ENCODE data around the gene PATL2. TPM values are rescaled to one million over a fixed set of nuclear protein-coding genes. Genes with fewer than 3 reads are reported as not detected.
"Not testable (repeated sequence)": the region's sequence is repeated elsewhere in the genome, so short reads cannot be mapped to it uniquely, and the experiment has no call there.

PATL2 gene
- not detected in 2 replicates for total RNA-seq (2014; rRNA removed; shearing (Covaris generic); ENCODE audit: low replicate concordance)

- peak within 1 kb of the TSS; percentile 95 for H3K4me3 ChIP-seq
- peak; percentile 93 for DNase-seq
- H3K27me3 ChIP-seq = no peaks in the 10 kb centered on the region
- H3K36me3 ChIP-seq = peaks cover 41% of the 10 kb centered on the region
- no peaks in the 10 kb centered on the region for H3K9me3 ChIP-seq
Measured at GRCh38 chr15:44711096-44711742, at the start of gene PATL2, which contains the start of gene B2M. Gene PATL2, minus strand, starts transcription at chr15:44711323. Its CDS starts 34,833 bp downstream, at chr15:44676490. Gene B2M, plus strand, starts transcription at chr15:44711517. Its CDS starts 30 bp downstream, at chr15:44711547.

GRCh38 chr15:44753345-44753744 is 42.2 kb upstream of the PATL2 start:
- no peak overlapping the region for H3K4me3 ChIP-seq
- H3K36me3 ChIP-seq = no peaks in the 10 kb centered on the region
- H3K27me3 ChIP-seq = no peaks in the 10 kb centered on the region
- H3K9me3 ChIP-seq = peaks cover 15% of the 10 kb centered on the region
- no peak for DNase-seq

- H3K4me3 ChIP-seq, DNase-seq: not testable (repeated sequence)
Measured at GRCh38 chr15:44743454-44743853, 32.3 kb upstream of the PATL2 start.

GRCh38 chr15:44739222-44739847 is 28.2 kb upstream of the PATL2 start:
- not testable (repeated sequence) for H3K9me3 ChIP-seq, H3K4me3 ChIP-seq, DNase-seq, H3K36me3 ChIP-seq, H3K27me3 ChIP-seq

More at GRCh38 chr15:44743454-44743853, 32.3 kb upstream of the PATL2 start:
- H3K9me3 ChIP-seq = peaks cover 12% of the 10 kb centered on the region
- H3K27me3 ChIP-seq, H3K36me3 ChIP-seq: not testable (repeated sequence)

- no peaks in the 10 kb centered on the region for H3K27me3 ChIP-seq
- no peak for DNase-seq
- H3K9me3 ChIP-seq = 0 out of 2 replicates have a peak, but pooled peaks cover 4% of the 10 kb centered on the region
- no peak overlapping the region for H3K4me3 ChIP-seq
- H3K36me3 ChIP-seq = no peaks in the 10 kb centered on the region
Measured at GRCh38 chr15:44738340-44738984, 27.3 kb upstream of the PATL2 start.

GRCh38 chr15:44736181-44736765 is 25.1 kb upstream of the PATL2 start, which contains the start of gene TRIM69:
Gene TRIM69, plus strand, starts transcription at chr15:44736528. Its CDS starts 177 bp downstream, at chr15:44736705.
- DNase-seq = no peak
- no peak within 1 kb of the TSS for H3K4me3 ChIP-seq
- H3K27me3 ChIP-seq = no peaks in the 10 kb centered on the region

GRCh38 chr15:44735482-44736180 is 24.5 kb upstream of the PATL2 start:
- DNase-seq = no peak
- H3K27me3 ChIP-seq = no peaks in the 10 kb centered on the region
- H3K36me3 ChIP-seq = no peaks in the 10 kb centered on the region; the same call in 1 of the 2 replicates
- no peak overlapping the region for H3K4me3 ChIP-seq
- H3K9me3 ChIP-seq = no peaks in the 10 kb centered on the region

More at GRCh38 chr15:44736181-44736765, 25.1 kb upstream of the PATL2 start, which contains the start of gene TRIM69:
- no peaks in the 10 kb centered on the region; the same call in 1 of the 2 replicates for H3K36me3 ChIP-seq
- no peaks in the 10 kb centered on the region for H3K9me3 ChIP-seq

- Histone ChIP-seq H3K9me3 (no peaks in the 10 kb centered on the region), H3K4me3 (no peak overlapping the region)
Measured at GRCh38 chr15:44734839-44735481, 23.8 kb upstream of the PATL2 start.

GRCh38 chr15:44729408-44730127 is 18.4 kb upstream of the PATL2 start:
- Histone ChIP-seq H3K9me3 (no peaks in the 10 kb centered on the region), H3K27me3 (no peaks in the 10 kb centered on the region), H3K36me3 (no peaks in the 10 kb centered on the region; the same call in 1 of the 2 replicates), H3K4me3 (peak overlapping the region; percentile 79)
- DNase-seq = no peak

More at GRCh38 chr15:44734839-44735481, 23.8 kb upstream of the PATL2 start:
- no peaks in the 10 kb centered on the region; the same call in 1 of the 2 replicates for H3K36me3 ChIP-seq
- no peaks in the 10 kb centered on the region for H3K27me3 ChIP-seq
- DNase-seq = no peak

- Histone ChIP-seq H3K4me3 (peak overlapping the region; percentile 79), H3K27me3 (no peaks in the 10 kb centered on the region), H3K9me3 (no peaks in the 10 kb centered on the region), H3K36me3 (no peaks in the 10 kb centered on the region; the same call in 1 of the 2 replicates)
- DNase-seq = peak; percentile 96
Measured at GRCh38 chr15:44728576-44729407, 17.7 kb upstream of the PATL2 start.

- H3K9me3 ChIP-seq, DNase-seq, H3K27me3 ChIP-seq, H3K36me3 ChIP-seq: not testable (repeated sequence)
- H3K4me3 ChIP-seq = peak overlapping the region; percentile 79
Measured at GRCh38 chr15:44728232-44728575, 17.1 kb upstream of the PATL2 start.

- no peak for DNase-seq
- Histone ChIP-seq H3K9me3 (no peaks in the 10 kb centered on the region), H3K36me3 (no peaks in the 10 kb centered on the region; the same call in 1 of the 2 replicates), H3K27me3 (no peaks in the 10 kb centered on the region), H3K4me3 (no peak overlapping the region; the same call in 1 of the 2 replicates)
Measured at GRCh38 chr15:44727485-44728231, 16.5 kb upstream of the PATL2 start.

GRCh38 chr15:44726568-44727484 is 15.7 kb upstream of the PATL2 start:
- DNase-seq = peak; percentile 79
- H3K9me3 ChIP-seq = no peaks in the 10 kb centered on the region
- H3K36me3 ChIP-seq = no peaks in the 10 kb centered on the region; the same call in 1 of the 2 replicates
- no peak overlapping the region for H3K4me3 ChIP-seq
- no peaks in the 10 kb centered on the region for H3K27me3 ChIP-seq

Data from MG63 (cell line).